IPS-15b (cell line): ENCODE results near the gene MTMR12.

ENCODE experiments used
- H3K27me3 ChIP-seq: one replicate; pipeline ENCODE4 v1.6.1; 2013; ENCODE audit warnings: low read length; ENCODE audit not compliant: control insufficient read depth, insufficient read depth
- H3K36me3 ChIP-seq: one replicate; pipeline ENCODE4 v1.6.1; 2013; ENCODE audit warnings: low read length; ENCODE audit not compliant: control insufficient read depth, insufficient read depth
- H3K4me1 ChIP-seq: one replicate; pipeline ENCODE4 v1.6.1; 2013; ENCODE audit warnings: mild to moderate bottlenecking, low read length; ENCODE audit not compliant: control insufficient read depth, insufficient read depth
- H3K4me3 ChIP-seq: one replicate; pipeline ENCODE4 v1.5.1; 2013; ENCODE audit warnings: low read depth, low read length
- H3K9ac ChIP-seq: one replicate; pipeline ENCODE4 v1.6.1; 2013; ENCODE audit warnings: low read depth, mild to moderate bottlenecking, low read length
- H3K9me3 ChIP-seq: one replicate; pipeline ENCODE4 v1.6.1; 2013; ENCODE audit warnings: mild to moderate bottlenecking, low read length; ENCODE audit not compliant: control insufficient read depth, insufficient read depth

MTMR12 gene

GRCh38 chr5:32264957-32265572 lies 47.7 kb downstream of the MTMR12 start:
- peaks cover 28% of the 10 kb centered on the region for H3K36me3 ChIP-seq
- H3K9me3 ChIP-seq: no peaks in the 10 kb centered on the region
- no peaks in the 10 kb centered on the region for H3K27me3 ChIP-seq
- H3K4me1 ChIP-seq: no peaks in the 10 kb centered on the region
- H3K4me3 ChIP-seq: no peak overlapping the region
- H3K9ac ChIP-seq: no peak overlapping the region

- Histone ChIP-seq H3K9ac (no peak overlapping the region), H3K9me3 (no peaks in the 10 kb centered on the region), H3K4me1 (no peaks in the 10 kb centered on the region), H3K36me3 (peaks cover 25% of the 10 kb centered on the region), H3K27me3 (no peaks in the 10 kb centered on the region), H3K4me3 (no peak overlapping the region)
Observed at GRCh38 chr5:32263684-32264083, 49.1 kb downstream of the MTMR12 start.

- H3K9ac ChIP-seq: no peak overlapping the region
- H3K4me3 ChIP-seq: no peak overlapping the region
- no peaks in the 10 kb centered on the region for H3K9me3 ChIP-seq
- peaks cover 33% of the 10 kb centered on the region for H3K36me3 ChIP-seq
- H3K4me1 ChIP-seq: no peaks in the 10 kb centered on the region
- no peaks in the 10 kb centered on the region for H3K27me3 ChIP-seq
Observed at GRCh38 chr5:32261198-32261597, 51.5 kb downstream of the MTMR12 start.

GRCh38 chr5:32259033-32259432 lies 53.7 kb downstream of the MTMR12 start:
- Histone ChIP-seq H3K36me3 (peaks cover 29% of the 10 kb centered on the region), H3K4me3 (no peak overlapping the region)

GRCh38 chr5:32258424-32258823 lies 54.3 kb downstream of the MTMR12 start:
- Histone ChIP-seq H3K4me1 (no peaks in the 10 kb centered on the region), H3K36me3 (peaks cover 23% of the 10 kb centered on the region), H3K27me3 (no peaks in the 10 kb centered on the region), H3K4me3 (no peak overlapping the region), H3K9me3 (no peaks in the 10 kb centered on the region), H3K9ac (no peak overlapping the region)

More at GRCh38 chr5:32259033-32259432, 53.7 kb downstream of the MTMR12 start:
- Histone ChIP-seq H3K9ac (no peak overlapping the region), H3K9me3 (no peaks in the 10 kb centered on the region), H3K4me1 (no peaks in the 10 kb centered on the region), H3K27me3 (no peaks in the 10 kb centered on the region)

- no peaks in the 10 kb centered on the region for H3K4me1 ChIP-seq
- no peak overlapping the region for H3K9ac ChIP-seq
- H3K27me3 ChIP-seq: no peaks in the 10 kb centered on the region
- no peak overlapping the region for H3K4me3 ChIP-seq
- peaks cover 14% of the 10 kb centered on the region for H3K36me3 ChIP-seq
- H3K9me3 ChIP-seq: no peaks in the 10 kb centered on the region
Observed at GRCh38 chr5:32255540-32255900, 57.2 kb downstream of the MTMR12 start.

- Histone ChIP-seq H3K9ac (no peak overlapping the region), H3K36me3 (peaks cover 14% of the 10 kb centered on the region), H3K4me1 (no peaks in the 10 kb centered on the region), H3K9me3 (no peaks in the 10 kb centered on the region), H3K4me3 (no peak overlapping the region), H3K27me3 (no peaks in the 10 kb centered on the region)
Observed at GRCh38 chr5:32254881-32255539, 57.7 kb downstream of the MTMR12 start.

- H3K36me3 ChIP-seq: peaks cover 9% of the 10 kb centered on the region
- H3K9me3 ChIP-seq: no peaks in the 10 kb centered on the region
- H3K4me1 ChIP-seq: no peaks in the 10 kb centered on the region
- H3K27me3 ChIP-seq: no peaks in the 10 kb centered on the region
- H3K9ac ChIP-seq: no peak overlapping the region
- H3K4me3 ChIP-seq: no peak overlapping the region
Observed at GRCh38 chr5:32251871-32252458, 60.8 kb downstream of the MTMR12 start.

GRCh38 chr5:32249668-32250067 lies 63.1 kb downstream of the MTMR12 start:
- Histone ChIP-seq H3K4me1 (no peaks in the 10 kb centered on the region), H3K27me3 (no peaks in the 10 kb centered on the region), H3K9me3 (no peaks in the 10 kb centered on the region), H3K9ac (no peak overlapping the region), H3K36me3 (peaks cover 9% of the 10 kb centered on the region), H3K4me3 (no peak overlapping the region)

GRCh38 chr5:32245742-32246141 lies 67.0 kb downstream of the MTMR12 start:
- Histone ChIP-seq H3K36me3 (peaks cover 10% of the 10 kb centered on the region), H3K4me3 (no peak overlapping the region), H3K27me3 (no peaks in the 10 kb centered on the region), H3K9me3 (no peaks in the 10 kb centered on the region), H3K4me1 (no peaks in the 10 kb centered on the region), H3K9ac (no peak overlapping the region)

- Histone ChIP-seq H3K4me3 (no peak overlapping the region), H3K9me3 (no peaks in the 10 kb centered on the region), H3K4me1 (no peaks in the 10 kb centered on the region), H3K9ac (no peak overlapping the region), H3K27me3 (no peaks in the 10 kb centered on the region), H3K36me3 (peaks cover 20% of the 10 kb centered on the region)
Observed at GRCh38 chr5:32244017-32244416, 68.7 kb downstream of the MTMR12 start.
